Suppressor macrophage (primary cell): ENCODE data around the gene PTCSC3.
A peak's percentile ranks its signal among the peaks of the same experiment; 100 is the strongest.
"Not testable (repeated sequence)": the region's sequence is repeated elsewhere in the genome, so short reads cannot be mapped to it uniquely, and the experiment has no call there.

ENCODE experiments used
- DNase-seq, 4 experiments: peaks; one replicate each; pipeline ENCODE4 v3.0.0-alpha.2; 2020 to 2022

PTCSC3 gene

GRCh38 chr14:36171607-36172006, 4.9 kb downstream of the PTCSC3 start:
- DNase-seq, result no peak

DNA sequence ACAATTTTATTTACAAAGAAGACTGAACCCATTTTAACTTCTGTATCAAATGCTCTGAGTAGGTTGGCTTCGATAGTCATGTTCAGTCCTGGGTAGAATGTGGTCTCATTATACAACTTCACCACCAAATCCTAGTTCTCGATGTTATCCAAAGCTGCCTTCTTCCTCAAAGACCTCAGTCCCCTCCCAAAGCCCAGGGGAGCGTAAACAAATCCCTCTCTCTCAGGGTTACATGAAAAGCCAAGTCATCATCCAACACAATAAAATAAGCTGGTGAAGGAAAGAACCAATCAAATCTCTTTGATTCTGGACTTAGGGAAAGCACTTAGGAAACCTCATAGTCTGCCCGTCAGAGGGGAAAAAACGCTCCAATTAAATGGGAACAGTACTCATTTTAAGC, 9.1 kb downstream of the PTCSC3 start:
- DNase-seq, result no peak

GRCh38 chr14:36163451-36163850, 13.1 kb downstream of the PTCSC3 start:
- DNase-seq, result no peak

- DNase-seq, result no peak
Measured at GRCh38 chr14:36162267-36162666, 14.3 kb downstream of the PTCSC3 start.

- DNase-seq, result no peak
Measured at GRCh38 chr14:36161776-36162175, 14.7 kb downstream of the PTCSC3 start.

- DNase-seq, result no peak
Measured at GRCh38 chr14:36151335-36151734, 25.2 kb downstream of the PTCSC3 start.

DNA sequence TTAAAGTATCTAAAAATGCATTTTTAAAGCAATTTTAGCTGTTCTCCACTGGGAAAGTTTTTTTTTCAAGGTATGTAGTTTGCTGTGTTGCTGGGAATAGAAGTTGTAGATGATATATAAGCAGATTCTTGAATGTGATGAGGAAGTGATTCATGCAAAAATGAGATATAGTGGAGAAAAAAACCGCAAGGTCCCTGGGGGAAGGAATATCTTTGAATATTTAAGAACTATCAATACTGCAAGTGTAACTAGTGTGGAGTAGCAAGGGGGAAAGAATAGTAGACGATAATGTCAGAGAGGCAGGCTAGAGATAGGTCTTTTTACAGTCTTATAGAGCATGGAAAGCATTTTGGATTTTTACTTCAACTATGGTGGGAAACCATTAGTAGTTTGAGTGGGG, 42.5 kb downstream of the PTCSC3 start:
- no peak for DNase-seq

DNA sequence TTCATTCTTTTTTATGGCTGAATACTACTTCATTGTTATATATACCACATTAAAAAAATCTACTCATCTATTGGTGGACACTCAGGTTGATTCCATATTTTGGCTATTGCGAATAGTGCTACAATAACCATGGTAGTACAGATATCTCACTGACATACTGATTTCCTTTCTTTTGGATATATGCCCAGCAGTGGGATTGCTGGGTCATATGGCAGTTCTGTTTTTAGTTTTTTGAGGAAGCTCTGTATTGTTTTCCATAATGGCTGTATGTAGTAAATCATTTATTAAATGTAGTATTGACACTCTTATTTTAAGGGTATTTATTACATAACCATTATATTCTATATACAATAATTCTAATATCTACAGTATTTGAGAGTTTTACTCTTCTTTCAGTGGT, 43.7 kb downstream of the PTCSC3 start:
- no peak for DNase-seq

GRCh38 chr14:36130186-36130585, 46.3 kb downstream of the PTCSC3 start:
- DNase-seq, result no peak

GRCh38 chr14:36129181-36129580, 47.3 kb downstream of the PTCSC3 start:
- no peak for DNase-seq

- no peak for DNase-seq
Measured at GRCh38 chr14:36113341-36113740, 63.2 kb downstream of the PTCSC3 start.

- no peak for DNase-seq
Measured at GRCh38 chr14:36111822-36112583, 64.5 kb downstream of the PTCSC3 start.

- peak in 1 of 4 experiments; percentile 2 for DNase-seq
Measured at GRCh38 chr14:36105401-36105800, 71.1 kb downstream of the PTCSC3 start.

GRCh38 chr14:36104258-36104657, 72.3 kb downstream of the PTCSC3 start:
- DNase-seq, result not testable (repeated sequence)

- DNase-seq, result no peak
Measured at GRCh38 chr14:36099619-36100018, 76.9 kb downstream of the PTCSC3 start.

DNA sequence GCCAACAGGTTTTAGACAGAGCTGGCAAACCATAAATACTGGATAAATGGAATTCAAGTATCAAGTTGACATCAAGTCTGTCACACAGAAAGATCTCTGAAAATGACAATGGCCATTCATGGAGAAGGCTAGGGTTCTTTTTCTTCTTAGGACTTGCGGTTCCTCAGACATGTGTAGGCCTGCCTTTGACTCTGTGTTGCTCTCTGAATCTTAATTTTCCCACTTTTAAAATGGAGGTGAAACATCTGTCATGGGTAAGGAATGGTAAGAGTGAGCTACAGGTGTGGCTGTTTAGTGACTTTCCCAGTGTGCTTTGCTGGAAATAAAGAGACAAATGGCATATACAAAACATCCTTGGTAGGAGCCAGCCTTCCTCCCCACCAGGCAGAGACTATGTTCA, 79.2 kb downstream of the PTCSC3 start:
- DNase-seq, result no peak

GRCh38 chr14:36096090-36096489, 80.4 kb downstream of the PTCSC3 start:
- DNase-seq, result no peak

- no peak for DNase-seq
Measured at GRCh38 chr14:36094963-36095362, 81.6 kb downstream of the PTCSC3 start.

GRCh38 chr14:36091096-36091495, 85.4 kb downstream of the PTCSC3 start:
- DNase-seq, result peak in 2 of 4 experiments; percentile 7 to 22

GRCh38 chr14:36087411-36087810, 89.1 kb downstream of the PTCSC3 start:
- DNase-seq, result no peak

DNA sequence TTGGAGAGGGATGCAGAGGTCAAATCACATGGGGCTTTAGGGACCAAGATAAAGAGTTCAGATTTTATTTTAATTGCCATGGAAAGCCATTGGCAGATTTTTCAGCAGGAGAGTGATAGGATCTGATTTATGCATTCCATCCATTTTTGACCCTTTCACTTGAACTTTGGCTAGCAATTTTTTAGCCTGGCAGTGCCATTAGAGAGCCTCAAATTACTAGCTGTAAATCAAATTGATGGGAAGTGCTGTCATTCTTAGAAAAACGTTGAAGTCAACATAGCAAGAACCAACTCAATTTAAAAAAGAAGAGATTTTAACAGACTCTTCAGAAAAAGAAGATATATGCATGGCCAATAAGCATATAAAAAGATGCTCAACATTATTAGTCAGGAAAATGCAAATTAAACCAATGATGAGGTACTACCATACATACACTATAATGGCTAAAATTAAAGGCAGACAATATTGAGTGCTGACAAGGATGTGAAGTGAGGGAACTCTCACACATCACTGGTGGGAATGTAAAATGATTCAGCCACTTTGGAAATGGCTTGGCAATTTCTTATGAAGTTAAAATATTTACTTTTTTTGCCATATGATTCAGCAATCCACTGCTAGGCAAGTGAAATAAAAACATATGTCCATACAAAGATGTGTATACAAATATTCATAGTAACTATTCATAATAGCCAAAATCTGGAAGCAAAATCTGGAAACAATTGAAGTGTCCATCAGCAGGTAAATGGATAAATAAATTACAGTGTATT, 89.7 kb downstream of the PTCSC3 start:
- DNase-seq, result no peak

DNA sequence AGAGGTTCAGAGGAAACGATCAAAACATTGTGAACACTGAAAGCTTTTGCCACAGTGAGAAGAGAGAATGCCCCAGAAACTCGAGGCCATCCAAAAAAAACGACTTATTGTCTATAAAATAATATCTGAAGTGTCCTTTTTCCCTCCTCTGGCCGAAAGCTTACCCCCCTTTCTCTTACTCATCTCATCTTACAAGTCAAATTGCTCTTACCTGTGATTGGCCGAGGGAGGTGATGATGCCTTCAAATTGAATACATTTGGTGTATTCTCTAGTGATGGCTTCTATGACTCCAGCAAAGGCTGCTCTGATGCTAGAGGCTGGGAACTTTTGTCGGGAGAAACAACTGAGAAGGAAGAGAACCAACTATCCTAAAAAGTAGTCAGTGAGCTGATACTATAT, 90.7 kb downstream of the PTCSC3 start:
- DNase-seq, result no peak
